Head of caudate nucleus (tissue), 42 donors: ENCODE measurements around the gene ADCY4.
"Not testable (repeated sequence)": the region's sequence is repeated elsewhere in the genome, so short reads cannot be mapped to it uniquely, and the experiment has no call there.

ENCODE experiments used
- DNase-seq, 42 donors: peaks; one replicate each; pipeline versions ENCODE4 v3.0.0 to v3.0.0-alpha.2; 2020 to 2021; ENCODE audit warnings: mixed read lengths in 7 of 42
- intact Hi-C: fragments of 100-400 bp; cut with DNase I; formaldehyde crosslinking; loops from one replicate; pipeline ENCODE4 v1.15.0; 2022

Gene ADCY4

DNA sequence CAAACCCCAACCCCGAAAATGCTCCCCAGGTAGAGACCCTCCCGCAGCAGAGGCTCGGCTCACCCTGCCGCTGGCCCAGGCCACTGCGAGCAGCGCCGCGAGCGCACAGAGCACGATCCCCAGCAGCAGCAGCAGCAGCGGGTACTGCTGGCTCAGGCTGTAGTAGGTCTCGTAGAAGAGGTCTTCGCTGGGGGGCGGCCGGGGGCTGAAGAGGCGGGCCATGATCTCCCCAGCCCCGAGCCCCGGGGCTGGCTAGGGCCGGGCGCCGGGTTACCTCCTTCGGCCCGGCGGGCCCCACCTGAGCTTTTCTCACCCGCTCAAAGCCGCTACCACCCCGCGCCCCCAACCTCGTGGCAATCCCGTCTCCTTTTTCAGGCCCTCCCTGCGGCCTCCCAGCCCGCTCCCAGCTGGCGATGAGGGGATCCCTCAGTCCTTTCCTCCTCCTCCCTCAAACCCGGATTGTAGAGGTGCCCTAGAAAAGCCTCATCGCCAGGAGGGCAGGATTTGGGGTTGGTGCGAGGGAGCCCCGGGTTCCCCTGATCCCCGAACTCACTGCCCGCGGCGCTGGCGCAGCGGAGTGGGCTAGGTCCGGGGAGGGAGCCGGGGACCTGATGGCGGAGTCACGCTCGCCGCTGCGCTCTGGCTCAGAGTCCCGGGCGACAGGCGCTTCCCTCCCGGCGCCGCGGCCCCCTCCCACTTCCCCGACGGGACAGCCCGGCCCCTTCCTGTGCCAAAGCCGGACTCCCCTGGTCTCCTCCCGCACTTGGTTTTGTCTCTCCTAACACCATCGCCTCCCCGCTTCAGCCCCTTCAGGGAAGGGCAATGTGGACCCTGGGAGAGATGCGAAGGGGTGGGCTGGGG is at the start of gene ADCY4:
Gene ADCY4 (minus strand): TSS at position 641 of the 861 bp plus-strand sequence. CDS start 419 bp downstream, at position 222.
- intact Hi-C loops, result loop anchor here (5.0 kb wide), 1 partner anchor 103 kb away; no protein-coding TSS in a partner anchor
- no peak for DNase-seq

DNA sequence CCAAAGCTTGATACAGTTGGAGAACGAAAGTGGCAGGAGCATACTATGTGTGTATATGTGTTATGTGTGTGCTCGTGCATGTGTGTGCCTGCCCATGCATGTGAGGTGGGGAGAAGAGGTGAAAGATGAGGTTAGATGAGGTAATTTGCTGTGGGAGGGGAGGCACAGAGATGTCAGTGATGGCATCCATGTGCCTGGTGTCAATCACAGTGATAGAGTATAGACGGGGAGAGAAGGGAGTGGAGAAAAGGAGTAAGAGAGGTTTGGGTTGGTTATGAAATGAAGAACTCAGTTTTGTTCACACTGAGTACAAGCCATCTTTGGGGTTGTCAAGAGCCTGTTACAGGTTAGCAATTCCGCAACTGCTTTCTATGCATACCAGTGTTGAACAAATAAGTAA is 49.3 kb upstream of the ADCY4 start:
- intact Hi-C loops, result no loop called here
- no peak for DNase-seq

DNA sequence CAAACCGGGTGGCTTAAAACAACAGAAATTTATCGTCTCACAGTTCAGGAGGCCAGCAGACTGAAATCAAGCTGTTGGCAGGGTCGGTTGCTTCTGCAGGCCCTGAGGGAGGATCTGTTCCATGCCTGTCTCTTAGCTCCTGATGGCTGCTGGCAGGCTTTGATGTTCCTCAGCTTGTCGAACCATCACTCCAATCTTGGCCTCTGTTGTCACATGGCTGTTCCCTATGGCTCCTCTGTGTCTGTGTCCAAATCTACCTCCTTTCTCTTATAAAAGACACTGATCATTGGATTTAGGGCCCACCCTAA is 47.1 kb upstream of the ADCY4 start:
- DNase-seq, result no peak
- intact Hi-C loops, result no loop called here

DNA sequence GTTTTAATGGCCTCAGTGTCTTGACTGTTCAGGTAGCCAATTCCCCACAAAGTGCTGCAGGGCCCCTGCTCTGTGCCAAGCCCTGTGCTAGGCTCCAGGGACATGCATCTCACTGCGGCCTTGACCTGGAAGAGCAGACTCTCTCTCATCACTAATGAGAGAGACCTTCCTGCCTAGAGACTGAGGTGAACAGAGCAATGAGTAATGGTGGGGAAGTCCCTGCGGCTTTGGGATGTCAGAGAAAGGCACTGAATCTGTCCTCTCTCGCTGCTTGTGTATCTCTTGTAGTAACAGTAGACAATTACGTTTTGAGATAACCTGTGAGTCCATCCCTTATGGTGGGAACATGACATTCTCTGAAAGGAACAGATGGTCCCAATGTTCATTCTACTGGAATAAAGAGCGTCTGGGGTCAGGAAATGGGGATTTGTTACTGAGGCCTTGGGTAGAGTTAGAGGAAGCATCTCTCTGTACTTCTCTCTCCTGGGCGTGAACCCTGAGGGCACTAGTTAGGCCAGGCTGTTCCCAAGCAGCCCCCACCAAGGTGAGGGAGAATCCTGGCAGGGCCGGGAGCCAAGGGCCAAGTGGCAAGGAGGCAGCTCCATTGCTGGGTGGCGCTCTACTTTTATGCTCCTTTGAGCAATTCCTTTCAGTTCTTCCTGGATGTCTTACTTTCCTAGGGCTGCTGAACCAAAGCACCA is 46.6 kb upstream of the ADCY4 start:
- intact Hi-C loops, result no loop called here
- peak in 1 of 42 donors; percentile 26 for DNase-seq

DNA sequence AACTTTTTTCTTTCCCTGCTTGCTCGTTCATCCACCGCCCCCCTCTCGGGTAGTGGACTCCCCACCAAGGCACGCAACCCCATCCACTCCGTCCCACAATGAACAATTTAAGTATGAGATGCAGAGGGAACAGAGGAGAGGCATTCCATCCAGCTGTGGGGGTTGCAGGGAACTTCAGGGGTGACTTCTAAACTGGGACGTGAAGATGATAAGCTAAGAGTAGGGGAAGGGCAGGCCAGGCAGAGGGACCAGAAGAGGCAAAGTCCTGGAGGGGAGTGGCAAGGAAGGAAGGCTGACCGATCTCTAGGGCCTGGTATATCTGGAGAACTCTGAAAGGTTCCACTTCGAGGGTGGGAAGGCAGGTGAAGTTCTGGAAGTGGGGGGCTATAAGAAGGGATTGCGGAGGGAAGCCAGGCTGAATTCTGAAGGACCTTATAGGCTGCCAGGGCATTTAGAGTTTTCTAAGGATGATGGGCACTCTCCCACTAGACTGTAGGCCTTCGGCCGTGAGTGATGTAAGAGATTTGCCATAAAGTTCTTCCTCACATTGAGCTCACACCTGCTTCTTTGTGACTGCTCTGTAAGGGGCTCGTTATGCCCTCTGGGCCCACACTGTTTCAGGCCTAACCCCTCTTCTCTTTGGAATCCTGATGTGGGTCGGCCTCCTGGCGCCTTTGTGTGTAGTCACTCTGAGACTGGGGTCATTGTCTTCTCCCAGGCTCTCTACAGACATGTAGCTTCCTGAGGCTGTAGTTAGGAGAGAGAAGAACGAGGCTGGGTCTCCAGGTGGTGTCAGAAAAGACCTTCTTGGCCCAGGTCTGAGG is 45.2 kb upstream of the ADCY4 start:
- intact Hi-C loops, result no loop called here
- peak in 1 of 42 donors; percentile 12 for DNase-seq

DNA sequence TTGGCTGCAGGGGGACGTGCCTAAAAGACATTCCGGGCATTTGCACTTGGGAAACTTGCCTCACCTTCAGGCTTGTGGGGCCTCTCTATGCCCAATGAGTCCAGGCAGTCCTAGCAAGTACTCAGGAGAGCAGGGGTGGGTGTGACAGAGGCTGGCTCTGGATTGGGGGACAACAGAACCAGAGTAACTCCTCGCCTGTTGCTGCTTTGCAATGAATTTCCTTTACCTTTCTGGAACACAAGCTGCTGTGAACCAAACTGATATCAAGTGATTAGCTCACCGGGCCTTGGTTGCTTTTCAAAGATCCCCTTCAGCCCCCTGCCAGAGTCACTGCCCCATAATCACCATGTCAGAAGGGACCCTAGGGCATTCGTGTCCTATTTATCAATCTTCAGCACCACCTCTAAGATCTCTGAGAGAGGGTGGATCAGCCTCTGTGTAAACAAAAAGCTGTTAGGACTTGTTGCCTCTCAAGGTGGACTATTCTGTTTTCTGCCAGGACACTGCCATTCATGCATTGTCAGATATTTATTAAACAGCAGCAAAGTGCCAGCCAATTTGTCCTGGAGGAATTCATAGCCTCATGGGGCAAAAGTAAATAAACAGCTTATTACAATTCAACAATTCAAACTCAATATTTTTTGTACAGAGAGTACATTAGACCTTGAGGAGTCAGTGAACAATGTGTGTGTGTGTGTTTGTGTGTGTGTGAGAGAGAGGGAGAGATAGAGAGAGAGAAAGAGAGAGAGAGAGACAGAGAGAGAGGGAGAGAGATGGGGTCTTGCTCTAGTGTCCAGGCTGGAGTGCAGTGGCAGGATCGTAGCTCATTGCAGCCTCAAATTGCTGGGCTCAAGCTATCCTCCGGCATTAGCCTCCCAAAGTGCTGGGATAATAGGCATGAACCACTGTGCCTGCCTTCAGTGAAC is 44.4 kb upstream of the ADCY4 start:
- intact Hi-C loops, result no loop called here

DNA sequence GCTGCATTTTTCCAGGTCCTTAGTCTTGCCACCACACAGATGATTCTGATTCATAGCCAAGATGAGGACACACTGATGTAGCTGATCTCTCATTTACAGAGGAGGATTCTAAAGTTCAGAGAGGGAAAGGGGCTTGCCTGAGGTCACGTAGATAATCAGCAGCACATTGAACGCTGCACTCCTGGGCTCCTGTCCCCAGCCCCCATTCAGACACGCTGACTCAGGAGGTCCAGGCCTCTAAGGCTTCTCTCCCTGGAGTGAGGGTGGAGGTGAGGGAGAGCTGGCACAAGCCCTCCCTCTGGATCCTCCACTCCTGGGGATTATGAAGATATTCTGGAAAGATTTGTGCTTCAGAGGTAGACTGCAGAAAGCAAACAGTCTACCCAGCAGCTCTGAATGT is 43.5 kb upstream of the ADCY4 start:
- peak in 1 of 42 donors; percentile 12 for DNase-seq
- intact Hi-C loops, result no loop called here

More for the DNA sequence above, 44.4 kb upstream of the ADCY4 start:
- DNase-seq, result peak in 1 of 42 donors; percentile 21

DNA sequence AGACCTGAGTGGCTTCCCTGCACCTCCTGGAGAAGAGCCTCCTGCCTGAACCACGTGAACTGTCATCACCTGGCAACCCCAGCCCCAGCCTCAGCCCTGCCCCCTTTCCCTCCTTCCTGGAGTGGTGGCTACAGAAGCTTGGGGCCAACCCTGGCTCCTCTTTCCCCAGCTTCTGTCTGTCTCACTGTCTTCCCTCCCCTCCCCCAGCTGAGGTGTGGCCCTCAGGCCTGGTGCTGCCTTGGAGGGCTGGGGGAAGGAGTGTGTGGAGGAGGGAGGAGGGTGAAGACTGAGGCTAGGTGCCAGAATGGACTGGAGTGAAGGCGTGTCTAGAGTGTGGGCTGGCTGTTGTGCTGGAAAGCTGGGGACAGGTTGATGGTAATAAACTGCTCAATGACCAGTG is 42.8 kb upstream of the ADCY4 start:
- intact Hi-C loops, result no loop called here
- peak in 1 of 42 donors; percentile 8 for DNase-seq

DNA sequence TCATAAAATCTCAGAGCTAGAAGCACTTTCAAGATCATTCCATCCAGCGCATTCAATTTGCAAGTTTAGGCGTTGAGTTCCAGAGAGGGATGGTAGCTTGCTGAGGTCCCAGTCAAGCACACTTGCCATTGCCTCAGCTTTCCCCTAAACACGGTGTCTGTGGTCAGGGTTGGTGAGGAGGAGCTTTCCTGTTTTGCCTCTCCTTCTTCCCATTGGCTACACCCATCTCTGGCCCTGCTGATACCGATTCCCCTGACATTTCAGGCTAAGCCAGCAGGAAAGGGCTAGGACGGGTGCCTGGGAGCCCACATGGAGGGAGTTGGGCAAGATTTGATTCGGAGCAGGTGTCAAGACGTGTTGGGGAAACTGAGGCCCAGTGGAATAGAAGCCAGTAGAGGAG is 42.3 kb upstream of the ADCY4 start:
- DNase-seq, result no peak
- intact Hi-C loops, result no loop called here

DNA sequence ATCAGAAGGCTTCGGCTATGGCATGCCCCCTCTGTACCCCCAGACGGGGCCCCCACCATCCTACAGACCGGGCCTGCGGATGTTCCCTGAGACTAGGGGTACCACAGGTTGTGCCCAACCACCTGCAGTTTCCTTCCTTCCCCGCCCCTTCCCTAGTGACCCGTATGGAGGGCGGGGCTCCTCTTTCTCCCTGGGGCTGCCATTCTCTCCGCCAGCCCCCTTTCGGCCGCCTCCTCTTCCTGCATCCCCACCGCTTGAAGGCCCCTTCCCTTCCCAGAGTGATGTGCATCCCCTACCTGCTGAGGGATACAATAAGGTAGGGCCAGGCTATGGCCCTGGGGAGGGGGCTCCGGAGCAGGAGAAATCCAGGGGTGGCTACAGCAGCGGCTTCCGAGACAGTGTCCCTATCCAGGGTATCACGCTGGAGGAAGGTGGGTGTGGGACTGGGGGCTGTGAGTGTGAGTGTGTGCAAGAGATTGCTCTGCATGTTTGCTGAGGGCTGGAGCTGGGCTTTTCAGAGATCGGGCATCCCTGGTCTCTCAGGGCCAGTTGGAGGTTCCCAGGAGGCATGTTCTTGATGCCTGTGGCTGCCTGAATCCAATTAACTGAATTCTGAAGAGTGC is 41.7 kb upstream of the ADCY4 start:
- intact Hi-C loops, result no loop called here
- DNase-seq, result no peak

DNA sequence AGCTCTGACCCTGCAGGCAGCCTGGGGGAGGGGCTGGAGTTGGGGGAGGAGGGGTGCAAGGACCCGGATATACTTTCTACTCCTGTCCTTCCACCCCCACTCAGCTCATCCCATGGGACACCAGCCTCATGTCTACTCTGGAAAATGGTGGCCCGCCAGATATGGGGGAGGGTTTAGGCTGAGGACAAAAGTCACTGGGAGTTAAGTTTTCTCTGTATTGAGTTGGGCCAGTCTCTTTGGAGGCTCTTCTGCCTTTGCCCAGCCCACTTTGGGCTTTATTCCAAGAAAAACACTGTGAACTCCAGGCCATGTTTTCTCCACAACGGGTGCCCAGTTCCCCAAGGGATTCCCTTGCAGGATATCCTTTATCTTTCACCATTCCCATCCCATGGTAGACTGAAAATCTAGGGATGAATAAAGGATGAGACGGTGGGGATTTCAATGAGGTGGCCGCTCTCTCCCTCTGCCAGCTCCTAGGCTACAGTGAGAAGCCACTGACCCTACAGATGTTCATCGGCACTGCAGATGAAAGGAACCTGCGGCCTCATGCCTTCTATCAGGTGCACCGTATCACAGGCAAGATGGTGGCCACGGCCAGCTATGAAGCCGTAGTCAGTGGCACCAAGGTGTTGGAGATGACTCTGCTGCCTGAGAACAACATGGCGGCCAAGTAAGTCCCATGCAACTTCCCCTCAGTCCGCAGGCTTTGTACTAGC is 38.0 kb upstream of the ADCY4 start:
- DNase-seq, result no peak
- intact Hi-C loops, result no loop called here

DNA sequence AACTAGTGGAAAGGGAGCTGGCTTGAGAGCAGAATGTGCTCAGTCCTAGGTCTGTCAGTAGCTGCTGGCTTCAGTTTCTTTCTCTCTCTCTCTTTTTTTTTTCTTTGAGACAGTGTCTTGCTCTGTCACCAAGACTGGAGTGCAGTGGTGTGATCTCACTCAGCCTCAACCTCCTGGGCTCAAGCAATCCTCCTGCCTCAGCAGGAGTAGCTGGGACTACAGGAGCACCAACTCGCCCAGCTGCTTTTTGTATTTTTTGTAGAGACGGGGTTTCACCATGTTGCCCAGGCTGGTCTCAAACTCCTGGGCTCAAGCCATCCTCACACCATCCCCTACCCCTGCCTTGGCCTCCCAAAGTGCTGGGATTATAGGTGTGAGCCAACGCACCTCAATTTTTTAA is 36.7 kb upstream of the ADCY4 start:
- intact Hi-C loops, DNase-seq: not testable (repeated sequence)

DNA sequence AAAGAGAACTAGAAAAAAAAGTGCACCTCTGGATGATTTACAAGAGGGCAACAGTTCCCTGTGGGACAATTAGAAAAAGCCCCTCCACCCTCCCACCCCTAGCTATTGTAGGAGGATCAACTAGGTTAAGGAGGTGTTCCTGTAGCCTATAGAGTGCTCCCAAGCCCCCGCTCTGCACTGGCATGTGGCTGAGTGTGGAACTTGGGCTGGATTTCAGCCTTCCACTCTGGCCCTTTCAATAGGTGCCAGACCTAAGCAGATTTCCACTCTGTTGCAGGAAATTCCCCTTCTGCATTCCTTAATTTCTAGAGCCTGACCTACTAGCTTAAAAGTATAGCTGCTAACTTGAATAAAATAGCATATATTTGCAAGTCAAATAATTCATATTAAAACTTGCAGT is 35.9 kb upstream of the ADCY4 start:
- intact Hi-C loops, result no loop called here
- no peak for DNase-seq

DNA sequence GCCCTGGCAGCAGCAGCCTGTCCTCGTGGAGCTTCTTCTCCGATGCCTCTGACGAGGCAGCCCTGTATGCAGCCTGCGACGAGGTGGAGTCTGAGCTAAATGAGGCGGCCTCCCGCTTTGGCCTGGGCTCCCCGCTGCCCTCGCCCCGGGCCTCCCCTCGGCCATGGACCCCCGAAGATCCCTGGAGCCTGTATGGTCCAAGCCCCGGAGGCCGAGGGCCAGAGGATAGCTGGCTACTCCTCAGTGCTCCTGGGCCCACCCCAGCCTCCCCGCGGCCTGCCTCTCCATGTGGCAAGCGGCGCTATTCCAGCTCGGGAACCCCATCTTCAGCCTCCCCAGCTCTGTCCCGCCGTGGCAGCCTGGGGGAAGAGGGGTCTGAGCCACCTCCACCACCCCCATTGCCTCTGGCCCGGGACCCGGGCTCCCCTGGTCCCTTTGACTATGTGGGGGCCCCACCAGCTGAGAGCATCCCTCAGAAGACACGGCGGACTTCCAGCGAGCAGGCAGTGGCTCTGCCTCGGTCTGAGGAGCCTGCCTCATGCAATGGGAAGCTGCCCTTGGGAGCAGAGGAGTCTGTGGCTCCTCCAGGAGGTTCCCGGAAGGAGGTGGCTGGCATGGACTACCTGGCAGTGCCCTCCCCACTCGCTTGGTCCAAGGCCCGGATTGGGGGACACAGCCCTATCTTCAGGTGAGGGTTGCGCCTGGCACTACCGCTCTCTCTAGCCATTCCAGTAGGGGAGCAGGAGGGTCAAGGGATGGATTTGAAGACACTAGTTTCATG is 35.2 kb upstream of the ADCY4 start:
- intact Hi-C loops, result no loop called here
- no peak for DNase-seq

DNA sequence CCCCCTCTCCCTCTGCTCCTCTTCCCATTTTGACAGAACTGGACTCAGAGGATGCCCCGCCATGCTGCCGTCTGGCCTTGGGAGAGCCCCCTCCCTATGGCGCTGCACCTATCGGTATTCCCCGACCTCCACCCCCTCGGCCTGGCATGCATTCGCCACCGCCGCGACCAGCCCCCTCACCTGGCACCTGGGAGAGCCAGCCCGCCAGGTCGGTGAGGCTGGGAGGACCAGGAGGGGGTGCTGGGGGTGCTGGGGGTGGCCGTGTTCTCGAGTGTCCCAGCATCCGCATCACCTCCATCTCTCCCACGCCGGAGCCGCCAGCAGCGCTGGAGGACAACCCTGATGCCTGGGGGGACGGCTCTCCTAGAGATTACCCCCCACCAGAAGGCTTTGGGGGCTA is 34.6 kb upstream of the ADCY4 start:
- intact Hi-C loops, result no loop called here
- DNase-seq, result no peak

DNA sequence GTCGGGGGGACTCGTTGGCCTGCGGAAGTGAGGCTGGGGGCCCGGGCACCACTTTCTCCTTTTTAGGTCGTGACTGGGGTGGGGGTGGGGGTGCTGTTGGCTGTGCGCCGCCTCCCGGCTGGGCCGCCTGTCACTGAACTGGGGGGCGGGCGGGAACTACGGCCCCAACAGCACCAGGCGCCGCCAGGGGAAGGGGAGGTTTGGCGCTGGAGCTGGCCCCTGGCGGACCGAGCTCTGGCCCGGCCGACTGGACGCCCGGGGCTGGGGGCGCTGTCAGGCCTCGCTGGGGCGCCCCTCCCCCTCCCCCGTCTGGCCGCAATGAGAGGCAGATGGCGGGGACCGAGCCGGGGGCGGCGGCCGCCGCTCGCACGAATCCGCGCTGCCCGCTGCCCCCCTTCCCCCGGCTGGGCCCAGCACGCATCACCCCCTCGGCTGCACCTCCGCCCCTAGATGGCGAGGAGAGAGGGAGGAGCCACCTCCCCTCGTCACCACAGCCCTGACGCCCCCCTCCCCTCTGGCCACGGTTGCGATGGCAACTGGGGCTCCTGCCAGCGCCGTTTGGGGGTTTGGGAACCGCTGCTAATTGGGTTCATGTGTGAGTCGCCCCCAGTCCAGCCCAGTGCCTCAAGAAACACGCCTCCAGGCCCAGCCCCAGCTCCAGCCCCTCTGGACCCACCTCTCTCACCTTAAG is 33.8 kb upstream of the ADCY4 start:
- intact Hi-C loops, result no loop called here
- peak in 27 of 42 donors; percentile 8 to 66 (median 32) for DNase-seq
